GM21423 (cell line): ENCODE measurements around the gene XKR7.

Experiments
- ATAC-seq: cut with Tn5 transposase; IDR thresholded peaks from one replicate; pipeline ENCODE4 v1.9.1; 2021; ENCODE audit warnings: mild to moderate bottlenecking, moderate library complexity; ENCODE audit not compliant: unreplicated experiment

Gene XKR7

GRCh38 chr20:31943052-31943471, 24.9 kb upstream of the XKR7 start:
- ATAC-seq = no peak

GRCh38 chr20:31945319-31945718, 22.6 kb upstream of the XKR7 start:
- no peak for ATAC-seq

- no peak for ATAC-seq
Measured at GRCh38 chr20:31945785-31946184, 22.2 kb upstream of the XKR7 start.

- ATAC-seq = no peak
Measured at GRCh38 chr20:31948008-31948407, 19.9 kb upstream of the XKR7 start.

GRCh38 chr20:31949877-31950646, 17.9 kb upstream of the XKR7 start:
- no peak for ATAC-seq

GRCh38 chr20:31951203-31951529, 16.8 kb upstream of the XKR7 start:
- ATAC-seq = no peak

- ATAC-seq = peak; percentile 94
Measured at GRCh38 chr20:31951530-31952453, 16.2 kb upstream of the XKR7 start, which contains the start of gene PDRG1. Gene PDRG1, minus strand, starts transcription at chr20:31952046. Its CDS starts 85 bp downstream, at chr20:31951961.

GRCh38 chr20:31953556-31954148, 14.3 kb upstream of the XKR7 start:
- no peak for ATAC-seq

- ATAC-seq = no peak
Measured at GRCh38 chr20:31954500-31954899, 13.5 kb upstream of the XKR7 start.

GRCh38 chr20:31956556-31957526, 11.1 kb upstream of the XKR7 start:
- no peak for ATAC-seq

- ATAC-seq = no peak
Measured at GRCh38 chr20:31962761-31963160, 5.2 kb upstream of the XKR7 start.

- ATAC-seq = no peak
Measured at GRCh38 chr20:31963889-31964288, 4.1 kb upstream of the XKR7 start.

- ATAC-seq = no peak
Measured at GRCh38 chr20:31966991-31967655, 828 bp upstream of the XKR7 start.

- ATAC-seq = peak; percentile 53
Measured at GRCh38 chr20:31968291-31969126, 558 bp downstream of the XKR7 start.

- ATAC-seq = no peak
Measured at GRCh38 chr20:31969991-31970390, 2.0 kb downstream of the XKR7 start.

GRCh38 chr20:31972471-31973021, 4.6 kb downstream of the XKR7 start:
- ATAC-seq = no peak

- no peak for ATAC-seq
Measured at GRCh38 chr20:31974296-31974695, 6.3 kb downstream of the XKR7 start.

GRCh38 chr20:31974951-31975487, 7.1 kb downstream of the XKR7 start:
- no peak for ATAC-seq
